ENCODE data around the gene TWNK.

DNA sequence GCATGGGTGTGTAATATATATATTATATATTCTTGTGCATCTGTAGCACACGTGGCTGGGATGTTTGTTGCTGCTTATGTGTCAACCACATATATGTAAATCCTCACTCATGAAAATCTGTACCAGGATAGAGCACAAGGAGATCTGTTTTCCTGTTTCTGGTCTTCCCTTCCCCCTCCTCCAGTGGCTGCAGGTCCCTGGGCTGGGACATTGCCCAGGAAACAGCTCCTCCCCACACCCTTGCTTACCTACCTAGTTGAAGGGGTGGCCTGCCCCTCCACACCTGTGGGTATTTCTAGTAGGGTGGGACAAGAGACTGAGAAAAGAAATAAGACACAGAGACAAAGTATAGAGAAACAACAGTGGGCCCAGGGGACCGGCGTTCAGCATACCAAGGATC, 45.9 kb downstream of the TWNK start:
- no peak for TF ChIP-seq POLR2A (IDR thresholded peaks at IDR 0.05)
- TF ChIP-seq, protein P1, sequence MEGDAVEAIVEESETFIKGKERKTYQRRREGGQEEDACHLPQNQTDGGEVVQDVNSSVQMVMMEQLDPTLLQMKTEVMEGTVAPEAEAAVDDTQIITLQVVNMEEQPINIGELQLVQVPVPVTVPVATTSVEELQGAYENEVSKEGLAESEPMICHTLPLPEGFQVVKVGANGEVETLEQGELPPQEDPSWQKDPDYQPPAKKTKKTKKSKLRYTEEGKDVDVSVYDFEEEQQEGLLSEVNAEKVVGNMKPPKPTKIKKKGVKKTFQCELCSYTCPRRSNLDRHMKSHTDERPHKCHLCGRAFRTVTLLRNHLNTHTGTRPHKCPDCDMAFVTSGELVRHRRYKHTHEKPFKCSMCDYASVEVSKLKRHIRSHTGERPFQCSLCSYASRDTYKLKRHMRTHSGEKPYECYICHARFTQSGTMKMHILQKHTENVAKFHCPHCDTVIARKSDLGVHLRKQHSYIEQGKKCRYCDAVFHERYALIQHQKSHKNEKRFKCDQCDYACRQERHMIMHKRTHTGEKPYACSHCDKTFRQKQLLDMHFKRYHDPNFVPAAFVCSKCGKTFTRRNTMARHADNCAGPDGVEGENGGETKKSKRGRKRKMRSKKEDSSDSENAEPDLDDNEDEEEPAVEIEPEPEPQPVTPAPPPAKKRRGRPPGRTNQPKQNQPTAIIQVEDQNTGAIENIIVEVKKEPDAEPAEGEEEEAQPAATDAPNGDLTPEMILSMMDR (IDR thresholded peaks at IDR 0.05) = no peak
